Measurements from ENCODE around the gene SLF2.
"Not testable (repeated sequence)": the region's sequence is repeated elsewhere in the genome, so short reads cannot be mapped to it uniquely, and the experiment has no call there.

SLF2 gene

GRCh38 chr10:100883312-100883821, 29.4 kb upstream of the SLF2 start:
- Histone ChIP-seq H3K79me2 (ENCODE audit: low read length) (no peaks in the 10 kb centered on the region), H3K36me3 (replicated peaks; ENCODE audit: insufficient read depth, low read length) (no peaks in the 10 kb centered on the region), H3K27me3 (replicated peaks; ENCODE audit: insufficient read depth, low read length) (peaks cover 71% of the 10 kb centered on the region), H3K27ac (ENCODE audit: low read length) (no peak overlapping the region), H2AFZ (ENCODE audit: low read length) (no peak overlapping the region), H3K4me1 (ENCODE audit: low read length) (no peaks in the 10 kb centered on the region), H4K20me1 (ENCODE audit: insufficient read depth, low read length) (no peaks in the 10 kb centered on the region), H3K9me2 (replicated peaks; ENCODE audit: insufficient read depth, low read length) (no peaks in the 10 kb centered on the region), H3K9ac (ENCODE audit: low read length) (no peak overlapping the region), H3F3A (ENCODE audit: insufficient read depth, low read length) (no peaks in the 10 kb centered on the region), H3K4me2 (ENCODE audit: low read depth, low read length) (no peak overlapping the region), H3K9me3 (replicated peaks; ENCODE audit: insufficient read depth, low read length) (no peaks in the 10 kb centered on the region), H3K4me3 (ENCODE audit: low read length) (no peak overlapping the region)
- DNase-seq = no peak
- no peak for TF ChIP-seq EZH2phosphoT487 (IDR thresholded peaks at IDR 0.05; ENCODE audit: low read length)
- no peak for TF ChIP-seq EZH2 (optimal IDR thresholded peaks at IDR 0.05; ENCODE audit: low read depth, low read length)
- no peak for TF ChIP-seq CTCF (IDR thresholded peaks at IDR 0.05; ENCODE audit: low read length)

DNA sequence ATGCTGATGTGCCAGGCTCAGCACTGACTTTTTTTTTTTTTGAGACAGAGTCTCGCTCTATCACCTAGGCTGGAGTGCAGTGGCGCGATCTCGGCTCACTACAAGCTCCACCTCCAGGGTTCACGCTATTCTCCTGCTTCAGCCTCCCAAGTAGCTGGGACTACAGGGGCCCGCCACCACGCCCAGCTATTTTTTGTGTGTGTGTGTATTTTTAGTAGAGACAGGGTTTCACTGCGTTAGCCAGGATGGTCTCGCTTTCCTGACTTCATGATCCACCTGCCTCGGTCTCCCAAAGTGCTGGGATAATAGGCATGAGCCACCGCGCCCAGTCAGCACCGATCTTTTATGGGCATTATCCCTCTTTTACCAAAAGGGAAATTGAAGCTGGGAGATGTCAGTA, 27.2 kb upstream of the SLF2 start:
- not testable (repeated sequence) for H3K9me2 ChIP-seq (replicated peaks; ENCODE audit: insufficient read depth, low read length); H3K9ac ChIP-seq (ENCODE audit: low read length); H3F3A ChIP-seq (ENCODE audit: insufficient read depth, low read length); H3K9me3 ChIP-seq (replicated peaks; ENCODE audit: insufficient read depth, low read length); DNase-seq; H3K27ac ChIP-seq (ENCODE audit: low read length); H3K79me2 ChIP-seq (ENCODE audit: low read length); H3K4me2 ChIP-seq (ENCODE audit: low read depth, low read length); H3K4me1 ChIP-seq (ENCODE audit: low read length); H2AFZ ChIP-seq (ENCODE audit: low read length); H3K36me3 ChIP-seq (replicated peaks; ENCODE audit: insufficient read depth, low read length); H4K20me1 ChIP-seq (ENCODE audit: insufficient read depth, low read length); H3K4me3 ChIP-seq (ENCODE audit: low read length)
- peaks cover 73% of the 10 kb centered on the region for H3K27me3 ChIP-seq (replicated peaks; ENCODE audit: insufficient read depth, low read length)

DNA sequence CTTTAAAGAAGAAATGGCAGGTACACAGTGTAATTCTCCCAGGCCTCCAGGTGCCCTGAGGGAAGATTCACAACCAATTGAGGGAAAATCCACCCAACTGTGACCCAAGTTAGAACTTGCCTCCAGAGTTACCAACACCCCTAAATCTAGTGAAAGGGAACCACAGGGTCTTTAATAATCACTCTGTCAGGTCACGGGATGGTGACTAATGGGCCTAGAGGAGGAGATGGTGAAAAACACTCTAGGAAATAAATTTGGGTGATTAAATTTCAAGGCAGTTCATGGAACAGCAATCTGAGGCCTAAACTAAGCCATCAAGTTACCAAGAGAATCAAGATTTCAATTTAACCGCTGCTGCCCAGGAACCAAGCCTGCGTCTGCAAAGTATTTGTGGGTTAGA, 26.7 kb upstream of the SLF2 start:
- TF ChIP-seq CTCF (IDR thresholded peaks at IDR 0.05; ENCODE audit: low read length) (no peak), EZH2 (optimal IDR thresholded peaks at IDR 0.05; ENCODE audit: low read depth, low read length) (no peak), EZH2phosphoT487 (IDR thresholded peaks at IDR 0.05; ENCODE audit: low read length) (no peak)
- Histone ChIP-seq H3K4me3 (ENCODE audit: low read length) (no peak overlapping the region), H3K9me2 (replicated peaks; ENCODE audit: insufficient read depth, low read length) (no peaks in the 10 kb centered on the region), H3K4me2 (ENCODE audit: low read depth, low read length) (no peak overlapping the region), H3K79me2 (ENCODE audit: low read length) (no peaks in the 10 kb centered on the region), H2AFZ (ENCODE audit: low read length) (no peak overlapping the region), H3K27ac (ENCODE audit: low read length) (no peak overlapping the region), H3F3A (ENCODE audit: insufficient read depth, low read length) (no peaks in the 10 kb centered on the region), H3K27me3 (replicated peaks; ENCODE audit: insufficient read depth, low read length) (peaks cover 74% of the 10 kb centered on the region), H3K36me3 (replicated peaks; ENCODE audit: insufficient read depth, low read length) (no peaks in the 10 kb centered on the region), H4K20me1 (ENCODE audit: insufficient read depth, low read length) (no peaks in the 10 kb centered on the region), H3K4me1 (ENCODE audit: low read length) (no peaks in the 10 kb centered on the region), H3K9ac (ENCODE audit: low read length) (no peak overlapping the region), H3K9me3 (replicated peaks; ENCODE audit: insufficient read depth, low read length) (no peaks in the 10 kb centered on the region)
- DNase-seq = no peak

DNA sequence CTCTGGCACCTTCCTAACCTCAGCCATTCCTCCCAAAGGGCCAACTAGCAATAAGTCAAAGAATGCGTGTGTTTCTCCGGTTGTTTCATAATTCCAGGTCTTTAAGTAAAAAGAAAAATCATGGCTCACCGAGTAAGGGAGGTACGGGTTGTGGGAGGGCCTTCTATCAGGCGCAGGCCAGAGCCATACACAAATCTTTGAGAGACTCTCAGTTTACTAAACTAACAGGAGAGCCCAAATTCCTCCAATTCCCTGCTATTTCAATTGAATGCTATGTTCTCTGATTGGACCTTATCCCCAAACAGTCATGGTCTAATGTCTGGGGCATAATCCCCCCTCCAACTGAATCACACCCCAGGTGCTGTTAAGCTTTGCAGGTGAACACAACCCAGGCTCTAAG, 26.2 kb upstream of the SLF2 start:
- Histone ChIP-seq H3K9me2 (replicated peaks; ENCODE audit: insufficient read depth, low read length) (no peaks in the 10 kb centered on the region), H3K9ac (ENCODE audit: low read length) (no peak overlapping the region), H3K79me2 (ENCODE audit: low read length) (no peaks in the 10 kb centered on the region), H2AFZ (ENCODE audit: low read length) (no peak overlapping the region), H3F3A (ENCODE audit: insufficient read depth, low read length) (no peaks in the 10 kb centered on the region), H3K36me3 (replicated peaks; ENCODE audit: insufficient read depth, low read length) (no peaks in the 10 kb centered on the region), H3K4me3 (ENCODE audit: low read length) (no peak overlapping the region), H3K9me3 (replicated peaks; ENCODE audit: insufficient read depth, low read length) (no peaks in the 10 kb centered on the region), H3K4me2 (ENCODE audit: low read depth, low read length) (no peak overlapping the region), H3K4me1 (ENCODE audit: low read length) (no peaks in the 10 kb centered on the region), H3K27ac (ENCODE audit: low read length) (no peak overlapping the region), H3K27me3 (replicated peaks; ENCODE audit: insufficient read depth, low read length) (peaks cover 74% of the 10 kb centered on the region), H4K20me1 (ENCODE audit: insufficient read depth, low read length) (no peaks in the 10 kb centered on the region)
- no peak for DNase-seq
- TF ChIP-seq EZH2 (optimal IDR thresholded peaks at IDR 0.05; ENCODE audit: low read depth, low read length) (no peak), CTCF (IDR thresholded peaks at IDR 0.05; ENCODE audit: low read length) (no peak), EZH2phosphoT487 (IDR thresholded peaks at IDR 0.05; ENCODE audit: low read length) (no peak)
